Measurements from ENCODE around the gene DUSP23.

DNA sequence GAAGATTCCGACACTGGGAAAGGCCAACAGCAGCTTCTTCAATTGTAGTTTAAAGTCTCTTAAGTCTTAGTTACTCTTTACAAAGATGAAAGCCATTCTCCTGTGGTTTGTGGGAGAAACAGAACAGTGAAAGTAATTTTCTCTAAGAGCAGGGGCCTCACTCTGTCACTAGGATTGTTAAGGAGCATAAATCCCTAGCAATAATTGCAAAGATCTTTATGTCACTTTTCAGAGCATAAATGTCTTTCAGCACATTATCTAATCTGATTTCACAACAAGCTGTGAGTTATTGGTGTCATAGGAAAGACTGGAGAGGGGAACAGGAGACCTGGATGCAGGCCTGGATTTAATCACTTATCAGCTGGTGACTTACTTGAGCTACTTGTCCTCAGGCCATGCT lies 32.4 kb upstream of the DUSP23 start:
- TF ChIP-seq, protein P1, sequence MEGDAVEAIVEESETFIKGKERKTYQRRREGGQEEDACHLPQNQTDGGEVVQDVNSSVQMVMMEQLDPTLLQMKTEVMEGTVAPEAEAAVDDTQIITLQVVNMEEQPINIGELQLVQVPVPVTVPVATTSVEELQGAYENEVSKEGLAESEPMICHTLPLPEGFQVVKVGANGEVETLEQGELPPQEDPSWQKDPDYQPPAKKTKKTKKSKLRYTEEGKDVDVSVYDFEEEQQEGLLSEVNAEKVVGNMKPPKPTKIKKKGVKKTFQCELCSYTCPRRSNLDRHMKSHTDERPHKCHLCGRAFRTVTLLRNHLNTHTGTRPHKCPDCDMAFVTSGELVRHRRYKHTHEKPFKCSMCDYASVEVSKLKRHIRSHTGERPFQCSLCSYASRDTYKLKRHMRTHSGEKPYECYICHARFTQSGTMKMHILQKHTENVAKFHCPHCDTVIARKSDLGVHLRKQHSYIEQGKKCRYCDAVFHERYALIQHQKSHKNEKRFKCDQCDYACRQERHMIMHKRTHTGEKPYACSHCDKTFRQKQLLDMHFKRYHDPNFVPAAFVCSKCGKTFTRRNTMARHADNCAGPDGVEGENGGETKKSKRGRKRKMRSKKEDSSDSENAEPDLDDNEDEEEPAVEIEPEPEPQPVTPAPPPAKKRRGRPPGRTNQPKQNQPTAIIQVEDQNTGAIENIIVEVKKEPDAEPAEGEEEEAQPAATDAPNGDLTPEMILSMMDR (IDR thresholded peaks at IDR 0.05; ENCODE audit: low read depth, low read length), result no peak
- no peak for TF ChIP-seq EZH2phosphoT487 (IDR thresholded peaks at IDR 0.05; ENCODE audit: low read depth)

Data from OCI-LY3 (cell line).